IgD-negative memory B cell (primary cell): ENCODE measurements around the gene MAPT. TPM values are rescaled to one million over a fixed set of nuclear protein-coding genes. Genes with fewer than 3 reads are reported as not detected.

ENCODE experiments used
- H3K27ac Mint-ChIP-seq, 3 donors: one replicate each; pipeline ENCODE4 v1.8.0; 2020 to 2022; ENCODE audit warnings: mild to moderate bottlenecking in 3 of 3, mixed read lengths in 3 of 3, moderate library complexity in 1 of 3
- H3K27me3 Mint-ChIP-seq: one replicate; pipeline ENCODE4 v1.8.0; 2021; ENCODE audit warnings: mixed read lengths
- H3K36me3 Mint-ChIP-seq: one replicate; pipeline ENCODE4 v1.8.0; 2020; ENCODE audit warnings: mild to moderate bottlenecking, mixed read lengths
- H3K4me1 Mint-ChIP-seq, 3 donors: one replicate each; pipeline ENCODE4 v1.8.0; 2020 to 2022; ENCODE audit warnings: mixed read lengths in 3 of 3, mild to moderate bottlenecking in 1 of 3
- H3K4me3 Mint-ChIP-seq, 4 donors: one replicate each; pipeline ENCODE4 v1.8.0; 2020 to 2022; ENCODE audit warnings: mild to moderate bottlenecking in 4 of 4, mixed read lengths in 4 of 4, moderate library complexity in 3 of 4
- H3K9me3 Mint-ChIP-seq, 3 donors: one replicate each; pipeline ENCODE4 v1.8.0; 2020 to 2021; ENCODE audit warnings: mixed read lengths in 3 of 3, mild to moderate bottlenecking in 1 of 3
- polyA plus RNA-seq: library from polyadenylated mRNA; unstranded; fragments of 300-500 nt; fragmentation: Illumina TruSeq; gene quantifications from one replicate; pipeline ENCODE4 v1.2.3, GENCODE V29; 2021

Gene MAPT
- polyA plus RNA-seq, 1 donor from 2014 or later = not detected

DNA sequence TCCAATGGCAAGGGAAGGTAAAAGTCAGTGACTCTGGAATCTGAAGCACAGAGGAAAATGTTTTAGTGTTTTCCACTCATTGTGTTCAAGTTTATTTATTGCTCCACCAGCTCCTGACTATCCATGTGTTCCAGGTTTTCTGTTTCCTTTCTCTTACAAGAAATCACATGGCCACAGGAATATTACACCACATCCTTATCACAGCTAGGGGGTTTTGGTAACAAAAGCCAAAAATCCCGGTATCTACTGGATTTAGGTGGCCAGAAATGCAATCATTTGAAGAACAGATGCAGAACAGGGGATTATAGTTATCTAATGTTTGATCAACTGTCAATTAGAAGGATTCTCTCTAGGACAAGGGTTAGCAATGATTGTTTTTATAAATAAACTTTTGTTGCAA is 152.6 kb downstream of the MAPT start:
- Mint-ChIP-seq H3K36me3 (peaks cover 2% of the 10 kb centered on the region), H3K27ac (peak overlapping the region in 1 of 3 donors; percentile 39), H3K4me1 (peaks cover 2 to 5% (median 3%) of the 10 kb centered on the region in 3 donors)

DNA sequence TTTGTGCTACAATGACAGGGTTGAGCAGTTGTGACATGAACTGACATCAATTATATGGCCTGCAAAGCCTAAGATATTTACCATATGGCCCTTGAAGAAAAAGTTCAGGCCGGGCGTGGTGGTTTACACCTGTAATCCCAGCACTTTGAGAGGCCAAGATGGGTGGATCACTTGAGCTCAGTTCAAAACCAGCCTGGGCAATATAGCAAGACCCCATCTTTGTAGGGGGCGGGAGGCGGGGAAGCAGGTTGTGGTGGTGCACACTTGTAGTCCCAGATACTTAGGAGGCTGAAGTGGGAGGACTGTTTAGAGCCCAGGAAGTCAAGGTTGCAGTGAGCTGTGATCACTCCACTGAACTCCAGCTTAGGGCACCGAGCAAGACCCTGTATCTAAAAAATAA is 153.0 kb downstream of the MAPT start:
- H3K27me3 Mint-ChIP-seq = no peaks in the 10 kb centered on the region
- H3K9me3 Mint-ChIP-seq = no peaks in the 10 kb centered on the region
- no peak overlapping the region for H3K27ac Mint-ChIP-seq
- peaks cover 2% of the 10 kb centered on the region for H3K36me3 Mint-ChIP-seq
- no peak overlapping the region for H3K4me3 Mint-ChIP-seq
- peaks cover 2 to 5% (median 5%) of the 10 kb centered on the region in 3 donors for H3K4me1 Mint-ChIP-seq

More for the DNA sequence above, 152.6 kb downstream of the MAPT start:
- Mint-ChIP-seq H3K27me3 (no peaks in the 10 kb centered on the region), H3K9me3 (no peaks in the 10 kb centered on the region), H3K4me3 (no peak overlapping the region)

DNA sequence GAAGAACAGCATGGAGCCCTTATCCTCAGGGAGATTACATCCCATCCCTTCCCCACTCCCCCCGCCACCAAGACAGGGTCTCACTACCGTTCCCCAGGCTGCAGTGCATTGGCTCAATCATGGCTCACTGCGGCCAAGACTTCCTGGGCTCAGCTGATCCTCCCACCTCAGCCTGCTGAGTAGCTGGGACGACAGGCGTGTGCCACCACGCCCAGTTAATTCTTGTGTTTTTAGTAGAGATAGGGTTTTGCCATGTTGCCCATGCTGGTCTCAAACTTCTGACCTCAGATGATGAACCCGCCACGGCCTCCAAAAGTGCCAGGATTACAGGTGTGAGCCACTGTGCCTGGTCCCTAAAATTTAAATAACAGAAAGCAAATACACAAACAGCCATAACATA is 153.5 kb downstream of the MAPT start:
- Mint-ChIP-seq H3K27ac (no peak overlapping the region), H3K9me3 (no peaks in the 10 kb centered on the region), H3K4me1 (peaks cover 2 to 5% (median 5%) of the 10 kb centered on the region in 3 donors), H3K4me3 (peak overlapping the region in 1 of 4 donors; percentile 67), H3K27me3 (no peaks in the 10 kb centered on the region), H3K36me3 (peaks cover 2% of the 10 kb centered on the region)

DNA sequence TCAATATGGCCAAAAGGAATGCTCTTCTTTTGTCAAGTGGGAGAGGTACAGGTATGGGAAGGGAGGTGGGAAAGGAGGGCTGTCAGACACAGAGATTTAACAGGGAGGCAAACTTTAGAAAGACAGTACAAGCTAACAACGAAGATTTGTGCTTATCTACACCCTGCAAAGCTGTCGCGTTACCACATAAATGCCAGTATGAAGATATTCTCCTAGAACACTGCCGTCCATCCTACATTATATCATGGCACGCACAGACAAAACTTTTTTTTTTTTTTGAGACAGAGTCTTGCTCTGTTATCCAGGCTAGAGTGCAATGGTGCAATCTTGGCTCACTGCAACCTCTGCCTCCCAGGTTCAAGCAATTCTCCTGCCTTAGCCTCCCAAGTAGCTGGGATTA is 155.3 kb downstream of the MAPT start:
- H3K36me3 Mint-ChIP-seq = peaks cover under 1% of the 10 kb centered on the region
- peak overlapping the region in 2 of 3 donors; percentile 42 to 43 for H3K27ac Mint-ChIP-seq
- no peaks in the 10 kb centered on the region for H3K9me3 Mint-ChIP-seq

DNA sequence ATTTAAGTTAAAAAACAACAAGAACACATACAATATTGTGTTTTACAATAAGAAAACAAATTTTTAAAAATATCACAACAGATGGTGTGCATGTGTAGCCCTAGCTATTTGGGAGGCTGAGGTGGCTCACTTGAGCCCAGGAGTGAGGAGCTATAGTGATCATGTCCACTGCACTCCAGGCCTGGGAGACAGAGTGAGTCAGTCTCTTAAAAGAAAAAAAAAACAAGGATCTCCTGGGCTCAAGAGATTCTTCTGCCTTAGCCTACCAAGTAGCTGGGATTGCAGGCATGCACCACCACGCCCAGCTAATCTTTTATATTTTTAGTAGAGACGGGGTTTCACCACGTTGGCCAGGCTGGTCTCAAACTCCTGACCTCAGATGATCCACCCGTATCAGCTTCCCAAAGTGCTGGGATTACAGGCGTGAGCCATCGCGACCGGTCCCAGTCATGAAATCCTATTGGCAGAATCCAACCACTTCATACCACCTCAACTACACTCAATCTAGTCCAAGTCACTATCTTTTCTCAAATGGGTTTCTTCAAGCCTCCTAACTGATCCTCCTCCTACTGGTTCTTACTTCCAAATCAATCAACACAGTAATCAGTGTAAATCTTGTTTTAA is 159.7 kb downstream of the MAPT start:
- no peak overlapping the region for H3K4me3 Mint-ChIP-seq
- H3K9me3 Mint-ChIP-seq = no peaks in the 10 kb centered on the region
- no peaks in the 10 kb centered on the region for H3K27me3 Mint-ChIP-seq
- H3K4me1 Mint-ChIP-seq = peaks cover 4 to 13% (median 6%) of the 10 kb centered on the region in 3 donors
- no peaks in the 10 kb centered on the region for H3K36me3 Mint-ChIP-seq
- H3K27ac Mint-ChIP-seq = no peak overlapping the region

More for the DNA sequence above, 155.3 kb downstream of the MAPT start:
- H3K4me1 Mint-ChIP-seq = peaks cover 4 to 6% (median 5%) of the 10 kb centered on the region in 3 donors
- H3K27me3 Mint-ChIP-seq = no peaks in the 10 kb centered on the region
- no peak overlapping the region for H3K4me3 Mint-ChIP-seq

DNA sequence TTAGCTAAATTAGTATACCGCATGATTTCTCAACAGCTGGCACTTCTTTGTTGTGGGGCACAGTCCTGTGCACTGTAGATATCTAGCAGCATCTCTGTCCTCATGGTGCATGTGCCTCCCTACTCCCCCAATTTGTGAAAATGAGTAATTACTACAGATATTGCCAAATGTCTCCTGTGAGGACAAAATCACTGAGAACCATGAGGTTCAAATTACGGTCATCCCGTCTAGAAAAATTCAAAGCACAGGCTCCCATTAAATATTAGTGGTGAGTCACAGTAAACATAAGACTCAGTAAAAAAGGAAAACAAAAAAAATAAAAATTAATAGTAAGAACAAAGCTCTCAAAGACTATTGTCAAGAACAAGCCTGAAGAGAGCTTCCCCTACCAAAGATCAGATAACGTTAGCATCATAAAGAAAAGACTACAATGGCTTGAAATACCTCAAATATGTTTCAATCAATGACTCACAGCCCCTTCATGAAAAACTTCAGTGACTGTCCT is 162.5 kb downstream of the MAPT start:
- H3K27me3 Mint-ChIP-seq = no peaks in the 10 kb centered on the region

DNA sequence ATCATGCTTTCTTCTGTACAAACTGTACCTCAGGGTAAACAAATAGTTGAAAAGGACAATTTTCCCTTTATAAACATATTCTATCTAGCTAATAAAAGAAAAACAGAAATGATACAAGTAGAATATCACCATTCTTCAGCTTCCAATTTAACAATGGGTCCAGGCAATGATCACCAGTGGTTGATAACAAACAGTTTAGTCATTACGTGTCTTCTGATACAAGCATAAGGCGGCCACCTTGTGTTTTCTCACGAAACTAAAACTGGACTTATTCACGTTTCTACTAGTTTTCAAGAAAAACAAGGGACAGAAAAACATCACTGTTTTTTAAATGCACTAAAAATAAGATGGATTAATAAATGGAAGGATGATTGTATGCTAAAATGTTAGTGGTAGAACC is 163.0 kb downstream of the MAPT start:
- Mint-ChIP-seq H3K36me3 (no peaks in the 10 kb centered on the region), H3K27ac (no peak overlapping the region), H3K4me3 (no peak overlapping the region), H3K9me3 (no peaks in the 10 kb centered on the region), H3K27me3 (no peaks in the 10 kb centered on the region), H3K4me1 (peaks cover 4 to 8% (median 5%) of the 10 kb centered on the region in 3 donors)

More for the DNA sequence above, 162.5 kb downstream of the MAPT start:
- peaks cover 4 to 10% (median 5%) of the 10 kb centered on the region in 3 donors for H3K4me1 Mint-ChIP-seq
- H3K9me3 Mint-ChIP-seq = no peaks in the 10 kb centered on the region
- no peak overlapping the region for H3K27ac Mint-ChIP-seq
- H3K36me3 Mint-ChIP-seq = no peaks in the 10 kb centered on the region
- H3K4me3 Mint-ChIP-seq = no peak overlapping the region

DNA sequence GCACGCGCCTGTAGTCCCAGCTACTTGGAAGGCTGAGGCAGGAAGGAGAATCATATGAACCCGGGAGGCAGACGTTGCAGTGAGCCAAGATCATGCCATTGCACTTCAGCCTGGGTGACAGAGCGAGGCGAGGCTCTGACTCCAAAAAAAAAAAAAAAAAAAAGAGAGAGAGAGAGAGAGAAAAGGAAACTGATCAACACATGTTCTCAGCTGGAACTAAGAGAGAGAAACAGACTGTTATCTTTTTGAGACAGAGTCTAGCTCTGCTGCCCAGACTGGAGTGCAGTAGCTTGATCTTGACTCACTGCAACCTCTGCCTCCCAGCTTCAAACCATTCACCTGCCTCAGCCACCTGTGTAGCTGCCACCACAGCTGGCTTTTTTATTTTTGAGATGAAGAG is 165.1 kb downstream of the MAPT start:
- no peaks in the 10 kb centered on the region for H3K27me3 Mint-ChIP-seq
- H3K27ac Mint-ChIP-seq = peak overlapping the region in 1 of 3 donors; percentile 45
- no peaks in the 10 kb centered on the region for H3K9me3 Mint-ChIP-seq
- no peak overlapping the region for H3K4me3 Mint-ChIP-seq
- peaks cover under 1 to 8% (median 3%) of the 10 kb centered on the region in 3 donors for H3K4me1 Mint-ChIP-seq
- no peaks in the 10 kb centered on the region for H3K36me3 Mint-ChIP-seq

DNA sequence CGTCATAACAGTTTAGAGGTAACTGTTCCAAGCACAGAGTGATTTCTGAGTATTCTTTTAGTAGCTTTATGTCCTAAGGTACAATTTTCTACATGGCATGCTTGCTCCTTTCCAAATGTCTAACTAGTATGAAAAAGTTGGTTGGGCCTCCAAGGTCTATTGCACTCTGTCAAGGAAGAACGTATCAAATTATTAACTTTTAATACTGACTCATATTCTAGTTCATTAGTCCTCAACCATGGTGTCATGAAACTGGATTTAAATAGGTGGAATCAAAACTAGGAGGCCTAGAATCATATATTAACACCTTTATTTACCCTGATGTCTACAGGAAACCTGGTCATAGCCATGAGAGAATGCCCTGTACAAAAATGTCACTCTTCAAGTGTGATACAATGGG is 166.1 kb downstream of the MAPT start:
- no peak overlapping the region for H3K4me3 Mint-ChIP-seq
- H3K36me3 Mint-ChIP-seq = no peaks in the 10 kb centered on the region
- H3K4me1 Mint-ChIP-seq = peaks cover 0 to 8% (median 3%) of the 10 kb centered on the region in 3 donors
- H3K9me3 Mint-ChIP-seq = no peaks in the 10 kb centered on the region
- H3K27me3 Mint-ChIP-seq = no peaks in the 10 kb centered on the region
- H3K27ac Mint-ChIP-seq = no peak overlapping the region

DNA sequence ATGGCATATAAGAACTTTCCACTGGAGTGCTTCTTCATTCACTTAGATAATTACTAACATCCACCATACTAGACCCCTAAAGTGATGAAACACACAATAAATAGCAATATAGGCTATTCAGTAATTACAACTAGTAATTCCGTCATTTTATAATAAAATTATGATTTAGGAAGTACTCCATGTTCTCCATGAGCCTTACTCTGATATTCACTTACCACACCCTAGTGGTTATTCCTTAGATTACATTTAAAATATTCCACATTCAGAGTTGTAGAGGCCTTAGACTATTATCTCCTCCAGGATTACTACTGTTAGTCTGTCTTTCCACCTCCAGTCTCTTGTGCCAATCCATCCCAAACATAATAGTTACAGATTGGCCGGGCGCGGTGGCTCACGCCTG is 167.1 kb downstream of the MAPT start:
- Mint-ChIP-seq H3K4me3 (no peak overlapping the region), H3K27ac (no peak overlapping the region), H3K27me3 (no peaks in the 10 kb centered on the region), H3K36me3 (no peaks in the 10 kb centered on the region), H3K9me3 (no peaks in the 10 kb centered on the region), H3K4me1 (peaks cover 0 to 8% (median 3%) of the 10 kb centered on the region in 3 donors)

DNA sequence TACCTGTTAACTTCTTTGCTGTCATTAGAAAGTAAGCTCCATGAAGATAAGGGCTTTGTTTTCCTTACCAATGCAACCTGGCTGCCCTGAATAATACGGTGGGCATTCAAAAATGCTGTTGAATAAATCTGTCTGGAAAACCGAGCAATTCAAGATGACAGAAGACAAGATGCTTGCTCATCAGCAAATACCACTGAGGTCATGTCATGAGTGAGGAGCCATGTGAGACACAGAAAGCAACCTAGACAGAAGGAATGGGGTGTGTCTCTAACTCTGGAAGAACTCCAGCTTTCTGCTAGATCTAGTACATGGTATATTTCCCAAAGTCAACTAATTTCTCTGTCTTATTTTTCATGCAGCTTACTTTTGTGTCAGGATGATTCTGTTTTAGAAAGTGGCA is 168.9 kb downstream of the MAPT start:
- H3K27ac Mint-ChIP-seq = no peak overlapping the region
- no peak overlapping the region for H3K4me3 Mint-ChIP-seq
- H3K36me3 Mint-ChIP-seq = no peaks in the 10 kb centered on the region
- H3K27me3 Mint-ChIP-seq = no peaks in the 10 kb centered on the region
- H3K4me1 Mint-ChIP-seq = peaks cover 0 to 3% (median 3%) of the 10 kb centered on the region in 3 donors
- H3K9me3 Mint-ChIP-seq = no peaks in the 10 kb centered on the region

DNA sequence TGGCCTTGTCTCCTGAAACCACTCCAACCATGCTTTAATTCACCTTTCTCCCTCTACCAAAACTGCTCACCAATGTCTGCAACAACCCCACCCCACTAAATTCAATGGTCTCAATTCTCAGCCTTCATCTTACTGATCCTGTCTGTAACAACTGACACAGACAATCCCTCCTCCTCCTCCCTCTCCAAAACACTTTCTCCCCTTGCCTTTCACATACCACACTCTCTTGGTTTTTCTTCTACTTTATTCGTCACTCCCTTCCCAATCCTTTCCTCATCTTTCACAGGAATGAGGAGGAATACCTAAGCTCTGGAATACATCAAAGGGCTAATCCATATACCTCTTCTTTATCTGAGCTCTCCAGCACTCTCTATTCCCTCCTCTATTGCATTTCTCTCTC is 170.1 kb downstream of the MAPT start:
- no peak overlapping the region for H3K4me3 Mint-ChIP-seq
- no peaks in the 10 kb centered on the region for H3K36me3 Mint-ChIP-seq
- peaks cover 0 to 3% (median 0%) of the 10 kb centered on the region in 3 donors for H3K4me1 Mint-ChIP-seq
- H3K27ac Mint-ChIP-seq = peak overlapping the region in 2 of 3 donors; percentile 62 to 75
- H3K27me3 Mint-ChIP-seq = no peaks in the 10 kb centered on the region
- no peaks in the 10 kb centered on the region for H3K9me3 Mint-ChIP-seq

DNA sequence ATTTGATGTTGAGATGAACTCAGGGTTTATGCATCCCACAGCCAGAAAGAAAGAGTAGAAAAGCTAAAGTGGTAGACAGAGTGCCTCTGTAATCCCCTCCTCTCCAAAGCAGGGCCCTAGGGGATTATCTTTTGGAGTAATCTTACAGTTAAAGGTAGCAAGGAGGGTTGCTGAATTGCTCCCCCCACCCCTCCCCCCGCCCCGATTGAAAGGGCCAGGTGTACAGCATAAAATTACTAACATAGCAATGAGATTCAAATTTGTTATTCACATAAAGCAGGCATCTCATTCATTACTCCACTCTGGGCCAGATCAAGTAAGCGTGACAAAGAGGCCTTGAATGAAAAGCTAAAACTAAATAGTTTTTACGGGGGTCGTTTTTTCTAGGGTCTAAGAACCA is 177.4 kb downstream of the MAPT start:
- H3K4me1 Mint-ChIP-seq = peaks cover 4 to 11% (median 5%) of the 10 kb centered on the region in 3 donors

DNA sequence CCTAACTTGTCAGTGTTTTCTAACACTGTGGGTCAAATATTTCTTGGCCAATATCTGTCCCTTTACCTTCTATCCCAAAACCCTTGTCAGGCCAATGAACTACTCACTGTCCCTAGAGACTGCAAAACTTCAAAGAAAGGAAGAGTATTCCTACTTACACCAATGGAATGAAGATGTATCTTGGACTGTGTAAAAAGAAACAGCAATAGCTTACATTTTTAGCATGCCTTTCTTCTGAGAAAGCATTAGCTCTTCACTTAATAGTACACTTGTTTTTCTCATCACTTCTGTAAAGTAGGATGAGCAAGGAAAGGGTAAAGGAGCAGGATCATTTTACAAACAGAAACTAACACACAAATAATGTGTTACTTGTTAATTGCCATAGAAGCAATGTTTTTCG is 178.6 kb downstream of the MAPT start:
- H3K27me3 Mint-ChIP-seq = no peaks in the 10 kb centered on the region
- peaks cover 4 to 11% (median 6%) of the 10 kb centered on the region in 3 donors for H3K4me1 Mint-ChIP-seq
- peak overlapping the region in 1 of 3 donors; percentile 2 for H3K27ac Mint-ChIP-seq
- no peaks in the 10 kb centered on the region for H3K9me3 Mint-ChIP-seq
- H3K4me3 Mint-ChIP-seq = no peak overlapping the region
- H3K36me3 Mint-ChIP-seq = no peaks in the 10 kb centered on the region

More for the DNA sequence above, 177.4 kb downstream of the MAPT start:
- Mint-ChIP-seq H3K36me3 (no peaks in the 10 kb centered on the region), H3K27ac (no peak overlapping the region), H3K9me3 (no peaks in the 10 kb centered on the region), H3K27me3 (no peaks in the 10 kb centered on the region), H3K4me3 (no peak overlapping the region)

DNA sequence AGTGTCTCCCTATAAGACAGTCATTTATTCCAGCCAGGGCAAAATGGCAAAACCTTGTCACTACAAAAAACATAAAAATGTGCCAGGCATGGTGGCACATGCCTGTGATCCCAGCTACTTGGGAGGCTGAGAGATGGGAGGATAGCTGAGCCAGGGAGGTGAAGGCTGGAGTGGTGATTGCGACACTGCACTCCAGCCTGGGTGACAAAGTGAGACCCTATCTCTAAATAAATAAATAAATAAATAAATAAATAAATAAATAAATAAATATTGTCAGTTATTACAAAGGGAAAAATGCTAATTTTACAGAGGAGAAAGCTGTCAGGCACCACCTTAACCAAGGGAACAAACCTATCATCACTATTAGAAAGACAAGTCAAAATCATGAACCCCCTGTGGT is 180.2 kb downstream of the MAPT start:
- Mint-ChIP-seq H3K4me1 (peaks cover 6 to 14% (median 10%) of the 10 kb centered on the region in 3 donors), H3K9me3 (no peaks in the 10 kb centered on the region), H3K27me3 (no peaks in the 10 kb centered on the region), H3K4me3 (no peak overlapping the region), H3K36me3 (no peaks in the 10 kb centered on the region), H3K27ac (no peak overlapping the region)
